Kidney (tissue), 14 donors: ENCODE data around the gene SLC1A7. TPM values are rescaled to one million over a fixed set of nuclear protein-coding genes. Genes with fewer than 3 reads are reported as not detected.

Source experiments
- DNase-seq, 5 donors: peaks; one replicate each; pipeline ENCODE4 v3.0.0-alpha.2; 2013 to 2020
- FAIRE-seq: peaks from 2 replicates; lab custom pipeline; 2012; peaks lifted over from hg19 to GRCh38; lab: Jason Lieb, UNC
- H3K27ac ChIP-seq, 2 donors: one replicate each; pipeline ENCODE4 v1.7.0; 2013; ENCODE audit warnings: low read depth in 2 of 2, low read length in 2 of 2, inconsistent platforms in 1 of 2
- H3K27me3 ChIP-seq: one replicate; pipeline ENCODE4 v1.7.1; 2013; ENCODE audit warnings: low read length, inconsistent platforms; ENCODE audit not compliant: control insufficient read depth, insufficient read depth
- H3K36me3 ChIP-seq, 3 donors: one replicate each; pipeline versions ENCODE4 v1.7.0 to v1.7.1; 2013; ENCODE audit warnings: low read length in 3 of 3, control low read depth in 1 of 3, inconsistent platforms in 1 of 3; ENCODE audit not compliant: insufficient read depth in 3 of 3, control insufficient read depth in 2 of 3
- H3K4me1 ChIP-seq, 3 donors: one replicate each; pipeline versions ENCODE4 v1.7.0 to v1.7.1; 2013; ENCODE audit warnings: low read length in 3 of 3, inconsistent platforms in 1 of 3, low read depth in 1 of 3; ENCODE audit not compliant: control insufficient read depth in 2 of 3, insufficient read depth in 2 of 3
- H3K4me3 ChIP-seq, 3 donors: one replicate each; pipeline versions ENCODE4 v1.7.0 to v1.8.1; 2013; ENCODE audit warnings: low read length in 3 of 3, control low read depth in 1 of 3, inconsistent platforms in 1 of 3
- H3K9ac ChIP-seq, 3 donors: one replicate each; pipeline versions ENCODE4 v1.7.0 to v1.7.1; 2013; ENCODE audit warnings: low read length in 3 of 3, control low read depth in 1 of 3, inconsistent platforms in 1 of 3
- H3K9me3 ChIP-seq, 3 donors: one replicate each; pipeline versions ENCODE4 v1.7.0 to v1.7.1; 2013; ENCODE audit warnings: low read length in 3 of 3, control low read depth in 1 of 3, inconsistent platforms in 1 of 3; ENCODE audit not compliant: control insufficient read depth in 2 of 3, insufficient read depth in 1 of 3
- intact Hi-C: fragments of 100-400 bp; cut with DNase I; formaldehyde crosslinking; loops from one replicate; pipeline ENCODE4 v1.11.1; 2022
- polyA plus RNA-seq: library from polyadenylated mRNA; stranded (reverse); fragments of 350-450 nt; fragmentation: Illumina TruSeq; extraction: RNeasy Lipid Tissue Mini Kit (QIAGEN cat#74804); gene quantifications from one replicate; pipeline ENCODE4 v1.2.3, GENCODE V29; 2014; ENCODE audit warnings: low read depth, low replicate concordance; ENCODE audit not compliant: insufficient read depth
- total RNA-seq: library from RNA; stranded (reverse); fragmentation: NEBNext Ultra II Directional; extraction: Animal tissue kit (Norgen Biotek cat#: 25700); gene quantifications from one replicate; pipeline ENCODE4 v1.2.1, GENCODE V29; 2021
- TF ChIP-seq, protein P1 (sequence below): IDR thresholded peaks from 3 replicates; pipeline ENCODE4 v1.5.1; 2012; ENCODE audit warnings: mild to moderate bottlenecking, moderate library complexity, borderline replicate concordance; ENCODE audit not compliant: insufficient read depth; ENCODE audit errors: extremely low read depth
- donor health status: control.
- donor health status: control.
- donor health status: control.
- donor health status: control.
- donor health status: control.
- donor health status: DM: yes; HTN: yes; CAD: no.
- donor health status: Normal renal cell carcinoma (clear cell type).

Gene SLC1A7
- total and polyA plus RNA-seq, 2 donors from 2014 or later, result 1.0 TPM; not detected in 1

DNA sequence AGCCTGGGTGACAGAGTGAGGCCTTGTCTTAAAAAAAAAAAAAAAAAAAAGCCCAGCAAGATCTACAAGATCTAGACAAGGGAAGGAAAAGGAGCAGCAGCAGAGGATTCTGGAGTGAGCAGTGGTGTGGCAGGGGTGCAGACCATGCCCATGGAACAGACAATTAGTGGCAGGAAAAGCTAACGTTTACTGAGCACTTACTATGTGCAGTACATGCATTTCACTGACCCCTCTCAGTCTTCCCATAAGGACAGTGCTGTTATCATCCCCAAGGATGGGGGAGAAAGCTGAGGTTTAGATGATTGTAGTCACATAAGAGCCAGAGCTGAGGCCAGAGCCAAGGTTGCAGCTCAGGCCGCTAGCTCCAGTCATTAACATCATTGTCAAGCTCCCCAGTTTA is 74.6 kb downstream of the SLC1A7 start:
- no peak overlapping the region for H3K9ac ChIP-seq
- no peaks in the 10 kb centered on the region for H3K36me3 ChIP-seq
- FAIRE-seq (no peak), DNase-seq (no peak)
- no peak overlapping the region for H3K27ac ChIP-seq
- H3K9me3 ChIP-seq, result no peaks in the 10 kb centered on the region
- TF ChIP-seq, protein P1, sequence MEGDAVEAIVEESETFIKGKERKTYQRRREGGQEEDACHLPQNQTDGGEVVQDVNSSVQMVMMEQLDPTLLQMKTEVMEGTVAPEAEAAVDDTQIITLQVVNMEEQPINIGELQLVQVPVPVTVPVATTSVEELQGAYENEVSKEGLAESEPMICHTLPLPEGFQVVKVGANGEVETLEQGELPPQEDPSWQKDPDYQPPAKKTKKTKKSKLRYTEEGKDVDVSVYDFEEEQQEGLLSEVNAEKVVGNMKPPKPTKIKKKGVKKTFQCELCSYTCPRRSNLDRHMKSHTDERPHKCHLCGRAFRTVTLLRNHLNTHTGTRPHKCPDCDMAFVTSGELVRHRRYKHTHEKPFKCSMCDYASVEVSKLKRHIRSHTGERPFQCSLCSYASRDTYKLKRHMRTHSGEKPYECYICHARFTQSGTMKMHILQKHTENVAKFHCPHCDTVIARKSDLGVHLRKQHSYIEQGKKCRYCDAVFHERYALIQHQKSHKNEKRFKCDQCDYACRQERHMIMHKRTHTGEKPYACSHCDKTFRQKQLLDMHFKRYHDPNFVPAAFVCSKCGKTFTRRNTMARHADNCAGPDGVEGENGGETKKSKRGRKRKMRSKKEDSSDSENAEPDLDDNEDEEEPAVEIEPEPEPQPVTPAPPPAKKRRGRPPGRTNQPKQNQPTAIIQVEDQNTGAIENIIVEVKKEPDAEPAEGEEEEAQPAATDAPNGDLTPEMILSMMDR, result no peak
- H3K27me3 ChIP-seq, result no peaks in the 10 kb centered on the region
- no peaks in the 10 kb centered on the region for H3K4me1 ChIP-seq
- H3K4me3 ChIP-seq, result no peak overlapping the region
- intact Hi-C loops, result no loop called here

DNA sequence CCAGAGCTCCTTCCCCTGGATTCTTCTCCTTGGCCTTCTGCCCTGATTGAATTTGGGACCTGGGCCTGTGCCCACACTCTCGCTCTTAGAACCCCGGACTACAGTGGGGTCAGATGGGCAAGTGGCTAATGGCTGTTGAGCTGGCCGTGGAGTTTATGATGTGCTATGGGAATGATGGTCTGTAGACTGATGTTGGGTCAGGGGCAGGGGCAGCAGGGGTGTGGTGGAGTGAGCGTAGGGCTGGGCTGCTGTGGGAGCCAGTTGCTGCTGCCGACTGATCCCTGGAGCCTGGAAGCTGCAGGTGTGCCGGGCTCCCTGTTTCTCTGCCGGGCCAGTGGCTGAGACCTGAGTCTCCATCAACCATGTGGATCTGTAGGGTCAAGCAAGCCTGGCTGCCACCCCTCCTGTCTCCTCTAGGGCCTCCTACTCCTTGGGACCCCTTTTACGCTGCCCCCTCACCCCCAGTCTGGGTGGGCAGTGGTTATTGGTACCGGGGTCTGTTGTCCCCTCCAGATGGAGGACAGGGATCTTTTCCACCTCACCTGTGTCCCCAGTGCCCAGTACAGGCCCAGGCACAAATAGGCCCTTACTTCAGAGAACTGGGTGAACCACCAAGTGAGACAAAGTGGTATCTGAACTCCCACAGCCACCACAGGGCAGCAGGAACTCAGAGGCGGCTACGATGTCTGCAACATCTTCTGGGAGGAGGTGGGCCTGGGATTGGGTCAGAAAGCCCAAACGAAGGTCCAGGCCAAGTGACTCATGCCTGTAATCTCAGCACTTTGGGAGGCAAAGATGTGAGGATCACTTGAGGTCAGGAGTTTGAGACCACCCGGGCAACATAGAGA is 75.3 kb downstream of the SLC1A7 start:
- H3K4me1 ChIP-seq, result peaks cover 0 to 3% (median 0%) of the 10 kb centered on the region in 3 donors
- DNase-seq (peak in 1 of 5 donors; percentile 64), FAIRE-seq (no peak)
- H3K9me3 ChIP-seq, result no peaks in the 10 kb centered on the region
- TF ChIP-seq, protein P1, result no peak
- H3K27ac ChIP-seq, result no peak overlapping the region
- intact Hi-C loops, result no loop called here
- H3K9ac ChIP-seq, result no peak overlapping the region
- no peaks in the 10 kb centered on the region for H3K36me3 ChIP-seq
- H3K27me3 ChIP-seq, result no peaks in the 10 kb centered on the region
- no peak overlapping the region for H3K4me3 ChIP-seq

DNA sequence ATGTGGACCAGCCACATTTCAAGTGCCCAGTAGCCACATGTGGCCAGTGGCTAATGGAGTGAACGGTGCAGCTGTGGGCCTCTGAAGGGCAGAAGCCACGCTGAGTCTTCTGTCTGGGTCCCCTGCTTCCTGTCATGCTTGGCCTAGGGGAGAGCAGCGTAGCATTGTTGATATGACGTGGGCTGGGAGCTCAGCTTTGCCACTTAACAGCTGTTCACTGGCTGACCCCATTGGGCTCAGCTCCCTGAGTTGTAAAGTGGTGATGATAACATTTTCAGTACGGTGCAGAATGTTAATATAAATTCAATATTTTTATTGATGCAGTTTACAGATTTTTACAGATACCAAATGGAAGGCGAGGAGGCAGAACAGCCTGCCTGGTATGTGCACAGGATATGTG is 76.0 kb downstream of the SLC1A7 start:
- DNase-seq (no peak), FAIRE-seq (no peak)
- TF ChIP-seq, protein P1, result no peak
- Histone ChIP-seq H3K27ac (no peak overlapping the region), H3K4me1 (peaks cover 0 to 3% (median 0%) of the 10 kb centered on the region in 3 donors), H3K36me3 (no peaks in the 10 kb centered on the region), H3K9ac (no peak overlapping the region), H3K27me3 (no peaks in the 10 kb centered on the region), H3K9me3 (no peaks in the 10 kb centered on the region), H3K4me3 (no peak overlapping the region)
- intact Hi-C loops, result no loop called here
